ENCODE data around the gene B3GNT4.
"Not testable (repeated sequence)": the region's sequence is repeated elsewhere in the genome, so short reads cannot be mapped to it uniquely, and the experiment has no call there.

B3GNT4 gene

DNA sequence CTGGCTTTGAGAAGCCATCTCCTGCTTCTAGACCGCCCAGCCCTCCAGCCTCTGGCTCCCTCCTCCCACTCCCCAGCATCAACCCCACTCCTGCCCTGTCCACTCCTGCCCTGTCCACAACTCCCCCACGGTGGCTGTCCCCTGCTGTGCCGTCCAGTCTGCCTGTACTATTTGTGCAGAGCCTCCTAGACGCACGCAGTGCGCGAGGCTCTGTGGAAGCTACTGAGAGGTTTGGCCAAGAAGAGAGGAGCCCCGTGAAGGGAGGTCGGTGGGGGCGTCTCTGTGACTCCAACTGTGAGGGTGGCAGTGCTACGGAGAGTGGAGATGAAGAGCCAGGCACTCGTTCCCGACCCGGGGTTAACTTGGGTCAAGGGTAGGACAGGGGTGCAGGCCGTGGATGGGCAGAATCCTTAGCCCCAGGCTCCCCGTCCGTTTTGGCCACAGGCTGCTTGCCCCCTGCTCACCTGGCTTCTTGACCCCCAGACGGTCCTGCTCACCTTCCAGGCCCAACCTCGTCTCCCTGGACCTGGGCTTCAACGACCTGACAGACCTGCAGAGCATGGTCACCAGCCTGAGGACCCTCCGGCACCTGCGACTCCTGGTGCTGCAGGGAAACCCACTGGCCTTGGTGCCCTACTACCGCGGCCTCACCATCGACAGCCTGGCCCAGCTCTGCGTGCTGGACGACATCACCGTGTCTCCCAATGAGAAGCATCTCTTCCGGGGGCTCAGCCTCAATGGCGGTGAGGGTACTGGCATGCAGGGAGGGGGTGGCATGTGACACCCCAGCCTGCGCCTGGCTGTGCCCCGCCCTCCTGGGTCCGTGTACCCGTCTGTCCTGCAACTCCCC lies 13.7 kb upstream of the B3GNT4 start:
- DNase-seq = no peak

DNA sequence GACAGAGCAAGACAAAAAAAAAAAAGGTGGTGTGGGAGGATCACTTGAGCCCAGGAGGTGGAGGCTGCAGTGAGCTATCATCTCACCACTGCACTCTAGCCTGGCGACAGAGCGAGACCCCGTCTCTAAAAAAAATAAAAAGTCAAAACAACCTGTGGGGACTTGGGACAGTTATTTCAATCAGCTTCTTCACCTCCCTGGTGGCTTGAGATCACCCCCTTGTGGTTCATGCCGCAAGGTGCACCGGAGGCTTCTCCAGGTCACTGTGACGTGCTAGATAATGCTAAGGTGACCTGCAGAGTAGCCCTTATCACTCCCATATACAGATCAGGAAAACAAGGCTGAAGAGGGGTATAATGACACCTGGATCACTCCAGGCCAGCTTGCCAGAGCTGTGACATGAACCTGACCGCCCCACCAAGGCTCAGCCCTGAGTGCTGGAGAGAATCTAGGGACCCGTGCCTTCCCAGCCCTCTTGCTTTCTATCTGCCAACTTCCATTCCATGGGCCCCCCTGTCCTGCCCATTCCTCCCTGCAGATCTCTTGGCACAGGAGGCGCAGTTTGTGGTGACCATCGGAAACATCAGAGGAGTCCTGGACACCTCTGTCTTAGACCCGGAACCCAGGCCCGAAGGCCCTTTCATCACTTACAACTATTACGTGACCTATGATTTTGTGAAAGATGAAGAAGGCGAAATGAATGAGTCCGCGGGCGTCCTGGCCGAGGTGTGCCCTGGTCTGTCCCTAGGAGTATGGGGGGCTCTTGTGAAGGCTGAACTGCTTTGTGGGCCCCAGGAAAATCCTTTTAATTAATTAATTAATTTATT lies 12.5 kb upstream of the B3GNT4 start:
- peak; percentile 68 for DNase-seq

DNA sequence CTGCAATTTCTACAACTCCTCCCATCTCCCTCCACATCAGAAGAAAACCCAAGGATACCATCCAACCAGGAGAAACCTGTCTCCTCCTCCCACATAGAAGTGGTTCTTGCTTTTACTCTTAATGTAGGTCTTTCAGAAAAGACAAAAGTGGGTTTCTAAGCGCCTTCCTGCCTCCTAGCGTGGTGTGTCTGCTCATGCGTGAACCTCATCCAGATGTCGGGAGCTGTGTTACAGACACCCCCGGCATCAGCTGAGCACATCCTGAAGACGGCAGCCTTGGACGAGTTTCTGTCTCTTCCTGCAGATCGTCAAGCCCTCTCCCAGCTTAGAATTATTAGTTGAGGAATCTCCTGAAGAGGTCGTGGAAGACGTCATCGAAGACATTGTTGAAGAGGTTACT lies 11.1 kb upstream of the B3GNT4 start:
- DNase-seq = no peak

DNA sequence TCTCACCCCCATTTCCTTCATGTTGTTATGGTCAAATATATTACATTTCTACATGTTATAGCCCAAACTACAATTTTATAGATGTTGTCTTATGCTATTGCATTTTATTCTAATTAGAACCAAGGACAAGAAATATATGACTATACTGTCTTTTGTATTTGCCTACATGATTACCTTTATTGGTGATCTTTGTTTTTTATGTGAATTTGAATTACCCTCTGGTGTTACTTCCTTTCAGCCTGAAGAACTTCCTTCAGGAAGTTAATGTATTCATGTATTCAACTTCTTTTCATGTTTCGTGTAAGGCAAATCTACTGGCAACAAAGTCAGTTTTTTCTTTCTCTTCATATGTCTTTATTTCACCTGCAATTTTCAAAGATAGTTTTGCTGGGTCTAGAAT lies 8.7 kb upstream of the B3GNT4 start:
- DNase-seq = no peak

DNA sequence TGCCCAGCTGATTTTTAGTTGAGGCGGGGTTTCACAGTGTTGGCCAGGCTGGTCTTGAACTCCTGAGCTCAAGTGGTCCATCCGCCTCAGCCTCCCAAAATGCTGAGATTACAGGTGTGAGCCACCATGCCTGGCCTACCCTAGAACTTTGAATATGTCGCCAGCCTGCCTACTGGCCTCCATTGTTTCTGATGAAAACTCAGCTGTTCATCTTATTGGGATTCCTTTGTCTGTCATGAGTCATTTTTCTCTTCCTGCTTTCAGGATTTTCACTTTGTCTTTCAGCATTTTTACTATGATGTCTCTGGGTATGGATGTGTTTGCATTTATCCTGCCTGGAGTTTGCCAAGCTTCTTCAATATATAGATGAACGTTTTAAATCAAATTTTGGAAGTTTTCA lies 8.1 kb upstream of the B3GNT4 start:
- no peak for DNase-seq

DNA sequence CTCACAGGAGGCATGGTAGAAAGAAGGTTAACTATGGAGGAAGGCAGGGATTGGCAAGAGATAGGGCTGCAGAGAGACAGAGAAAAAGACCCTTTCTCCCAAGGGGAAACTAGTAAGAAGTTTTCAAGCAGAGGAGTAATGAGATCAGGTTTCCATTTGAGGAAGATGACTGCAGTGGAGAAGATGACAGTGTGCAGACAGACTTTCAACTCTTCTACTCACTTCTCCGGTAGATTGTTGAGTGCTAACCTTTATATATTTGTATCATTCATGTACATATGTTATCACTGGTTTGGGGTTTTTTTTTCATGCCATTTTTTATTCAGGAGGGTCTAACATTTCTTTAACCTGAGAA lies 5.9 kb upstream of the B3GNT4 start:
- DNase-seq = no peak

DNA sequence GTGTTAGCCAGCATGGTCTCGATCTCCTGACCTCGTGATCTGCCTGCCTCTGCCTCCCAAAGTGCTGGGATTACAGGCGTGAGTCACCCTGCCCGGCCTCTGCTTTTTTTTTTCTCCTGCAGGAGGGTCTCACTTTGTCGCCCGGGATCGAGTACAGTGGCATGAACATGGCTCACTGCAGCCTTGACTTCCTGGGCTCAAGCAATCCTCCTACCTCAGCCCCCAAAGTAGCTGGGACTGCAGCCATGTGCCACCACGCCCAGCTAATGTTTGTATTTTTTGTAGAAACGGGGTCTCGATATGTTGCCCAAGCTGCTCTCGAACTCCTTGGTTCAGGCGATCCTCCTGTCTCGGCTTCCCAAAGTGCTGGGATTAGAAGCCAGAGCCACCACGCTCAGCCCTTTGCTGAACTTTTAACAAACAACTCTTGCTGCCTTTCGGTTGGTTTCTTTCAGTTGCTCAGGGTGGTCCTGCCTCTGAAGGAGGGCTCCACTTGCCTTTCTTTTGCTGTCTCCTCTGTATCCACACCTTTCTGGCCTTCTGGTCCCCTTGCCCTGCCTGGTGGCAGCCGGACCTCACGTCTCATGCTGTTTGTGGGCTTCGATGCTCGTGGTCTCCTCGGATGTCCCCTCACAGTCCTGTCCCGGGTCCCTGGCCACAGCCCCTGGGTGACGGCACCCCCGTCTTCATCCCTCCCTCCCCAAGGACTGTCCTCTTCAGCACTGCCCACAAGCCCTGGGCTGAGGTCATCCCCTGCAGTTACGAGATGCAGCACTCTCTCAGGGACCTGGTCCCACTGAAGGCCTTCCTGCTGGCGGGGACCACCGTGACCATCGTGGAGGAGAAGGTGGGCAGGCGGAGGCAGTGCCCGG lies 3.8 kb upstream of the B3GNT4 start:
- no peak for DNase-seq

DNA sequence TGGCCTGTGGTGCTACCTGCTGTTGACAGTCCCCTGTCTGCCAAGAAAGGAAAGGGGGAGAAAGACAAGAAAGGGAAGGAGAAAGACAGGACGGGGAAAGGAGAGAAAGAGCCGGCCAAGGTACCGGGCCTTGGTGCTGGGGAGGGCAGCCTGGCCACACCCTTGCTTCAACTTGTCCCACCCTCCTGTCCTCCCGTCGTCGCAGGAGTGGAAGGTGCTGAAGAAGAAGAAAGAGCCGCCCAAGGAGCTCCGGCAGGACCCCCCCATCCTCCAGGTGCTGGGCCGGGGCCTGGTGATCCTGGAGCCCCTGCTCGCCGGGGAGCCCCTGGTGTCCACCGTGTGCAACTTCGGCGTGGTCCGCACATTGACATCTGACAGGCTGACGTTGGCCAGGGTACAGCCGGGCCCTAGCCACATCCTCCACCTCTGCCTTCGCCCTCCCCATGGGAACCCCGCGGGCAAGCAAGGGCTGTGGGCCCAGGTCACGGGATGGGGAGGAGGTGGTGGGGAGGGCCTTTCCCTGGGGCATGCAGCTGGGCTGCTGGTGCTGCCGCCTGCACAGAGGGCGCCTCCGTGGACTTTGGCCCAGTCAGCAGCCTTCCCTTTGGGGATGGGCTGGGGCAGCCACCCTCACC lies 2.9 kb upstream of the B3GNT4 start:
- no peak for DNase-seq

DNA sequence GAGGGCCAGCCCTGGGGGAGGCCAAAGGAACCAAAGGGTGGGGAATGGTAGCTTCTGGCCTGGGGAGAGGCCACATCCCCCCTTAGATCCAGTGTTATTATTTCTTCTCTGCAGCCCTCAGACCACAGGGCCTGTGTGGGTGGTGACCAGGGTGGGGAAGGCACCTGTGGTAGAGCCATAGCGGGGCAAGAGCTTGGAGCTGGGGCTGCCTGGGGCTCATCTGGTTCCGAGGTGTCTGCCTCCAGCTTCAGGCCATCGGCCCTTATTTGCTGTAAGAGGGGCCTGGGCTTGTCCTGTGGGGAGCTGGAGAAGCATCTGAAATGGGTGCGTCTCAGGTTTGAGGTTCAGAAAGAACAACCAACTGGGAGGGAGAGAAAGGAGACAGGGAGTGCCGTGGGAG lies 2.1 kb upstream of the B3GNT4 start:
- DNase-seq = no peak

DNA sequence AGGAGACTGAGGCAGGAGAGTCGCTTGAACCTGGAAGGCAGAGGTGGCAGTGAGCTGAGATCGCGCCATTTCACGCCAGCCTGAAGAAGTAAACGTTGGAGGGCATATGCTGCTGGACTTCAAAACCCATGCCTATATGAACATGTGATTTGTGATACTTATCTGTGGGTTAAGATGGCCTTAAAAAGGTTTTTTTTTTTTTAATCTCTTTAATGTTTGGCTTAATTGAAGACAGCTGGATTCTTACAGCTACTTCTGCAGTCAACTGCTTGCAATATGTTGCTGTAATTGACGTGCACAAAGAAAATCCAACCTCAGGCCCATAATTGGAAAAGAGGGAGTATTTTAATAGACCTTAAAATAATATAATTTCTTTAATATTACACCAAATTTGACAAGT lies 1.5 kb upstream of the B3GNT4 start:
- DNase-seq = no peak

DNA sequence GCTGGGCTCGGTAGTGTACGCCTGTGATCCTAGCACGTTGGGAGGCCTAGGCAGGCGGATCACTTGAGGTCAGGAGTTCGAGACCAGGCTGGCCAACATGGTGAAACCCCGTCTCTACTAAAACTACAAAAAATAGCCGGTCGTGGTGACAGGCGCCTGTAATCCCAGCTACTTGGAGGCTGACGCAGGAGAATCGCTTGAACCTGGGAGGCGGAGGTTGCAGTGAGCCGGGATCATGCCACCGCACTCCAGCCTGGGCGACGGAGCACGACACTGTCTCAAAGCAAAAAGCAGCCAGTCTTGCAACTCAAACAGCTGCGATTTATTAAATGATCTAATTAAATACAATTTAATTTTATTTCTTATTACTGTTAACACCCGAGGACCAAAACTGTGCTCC lies 698 bp upstream of the B3GNT4 start:
- DNase-seq = not testable (repeated sequence)

DNA sequence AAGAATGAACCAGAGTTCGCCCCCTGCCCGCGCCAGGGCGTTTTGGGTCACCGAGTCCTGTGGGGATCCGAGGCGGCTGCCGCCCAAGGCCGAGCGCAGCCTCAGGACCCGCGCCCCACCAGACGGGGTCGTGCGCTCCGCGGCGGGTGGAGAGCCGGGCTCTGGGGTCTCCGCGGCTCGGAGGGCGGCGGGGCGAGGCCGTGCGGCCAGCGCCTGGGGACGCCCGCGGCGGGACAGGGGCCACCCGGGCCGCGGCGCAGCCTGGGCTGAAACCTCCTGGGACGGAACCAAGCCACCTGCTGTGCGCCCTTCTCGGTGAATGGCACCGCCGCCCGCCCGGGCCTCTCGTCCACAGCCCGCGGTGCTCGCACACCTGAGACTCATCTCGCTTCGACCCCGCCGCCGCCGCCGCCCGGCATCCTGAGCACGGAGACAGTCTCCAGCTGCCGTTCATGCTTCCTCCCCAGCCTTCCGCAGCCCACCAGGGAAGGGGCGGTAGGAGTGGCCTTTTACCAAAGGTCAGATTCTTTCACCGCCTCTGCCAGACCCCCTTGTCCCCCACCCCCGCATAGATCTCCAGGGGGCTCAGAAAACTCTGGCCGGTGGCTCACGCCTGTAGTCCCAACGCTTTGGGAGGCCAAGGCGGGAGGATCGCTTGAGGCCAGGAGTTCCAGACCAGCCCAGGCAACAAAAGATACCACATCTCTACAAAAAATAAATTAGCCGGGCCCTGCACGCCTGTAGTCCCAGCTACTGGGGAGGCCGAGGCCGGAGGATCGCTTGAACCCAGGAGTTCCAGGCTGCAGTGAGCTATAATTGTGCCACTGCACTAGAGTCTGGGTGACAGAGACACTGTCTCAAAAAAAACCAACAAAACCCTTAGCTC lies 901 bp downstream of the B3GNT4 start:
- peak; percentile 42 for DNase-seq

DNA sequence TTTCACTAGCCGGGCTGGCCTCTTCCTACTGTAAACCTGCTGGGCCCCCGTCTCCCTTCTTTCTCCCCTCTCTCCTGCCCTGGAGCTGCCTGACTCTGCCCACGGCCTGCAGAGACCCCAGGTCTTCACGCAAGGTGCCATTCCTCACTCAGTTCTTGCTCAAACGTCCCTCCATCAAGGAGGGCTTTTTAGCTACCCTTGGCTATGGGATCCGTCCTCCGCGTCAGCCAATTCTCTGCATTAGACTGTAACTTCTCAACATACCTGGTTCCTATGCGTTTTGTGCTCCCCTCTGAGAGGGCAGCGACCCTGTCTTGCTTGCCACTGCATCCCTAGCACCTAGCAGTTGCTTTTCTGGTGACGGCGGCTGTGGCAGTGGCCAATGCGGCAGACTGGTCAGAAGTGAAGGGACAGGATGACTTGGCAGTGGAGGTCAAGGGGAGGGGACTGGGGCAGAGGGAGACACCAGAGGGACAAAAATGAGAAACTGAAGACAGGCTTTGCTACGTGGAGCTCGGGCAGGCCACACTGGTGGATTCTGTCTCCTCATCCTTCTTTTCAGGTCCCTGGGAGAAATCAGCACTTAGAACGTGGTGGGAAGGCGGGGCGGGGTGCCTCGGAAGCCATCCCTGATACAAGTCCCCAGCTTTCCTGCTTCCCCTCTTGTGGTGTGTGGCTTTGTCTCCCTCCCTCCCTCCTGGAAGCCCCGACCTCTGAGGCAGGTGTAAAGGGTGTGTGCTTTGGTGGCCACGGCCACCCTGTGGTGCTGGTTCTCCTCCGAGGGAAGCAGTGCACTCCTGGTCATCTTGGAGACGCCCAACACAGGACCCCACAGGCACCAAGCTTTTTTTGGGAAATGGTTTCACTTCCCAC lies 1.8 kb downstream of the B3GNT4 start:
- DNase-seq = no peak

DNA sequence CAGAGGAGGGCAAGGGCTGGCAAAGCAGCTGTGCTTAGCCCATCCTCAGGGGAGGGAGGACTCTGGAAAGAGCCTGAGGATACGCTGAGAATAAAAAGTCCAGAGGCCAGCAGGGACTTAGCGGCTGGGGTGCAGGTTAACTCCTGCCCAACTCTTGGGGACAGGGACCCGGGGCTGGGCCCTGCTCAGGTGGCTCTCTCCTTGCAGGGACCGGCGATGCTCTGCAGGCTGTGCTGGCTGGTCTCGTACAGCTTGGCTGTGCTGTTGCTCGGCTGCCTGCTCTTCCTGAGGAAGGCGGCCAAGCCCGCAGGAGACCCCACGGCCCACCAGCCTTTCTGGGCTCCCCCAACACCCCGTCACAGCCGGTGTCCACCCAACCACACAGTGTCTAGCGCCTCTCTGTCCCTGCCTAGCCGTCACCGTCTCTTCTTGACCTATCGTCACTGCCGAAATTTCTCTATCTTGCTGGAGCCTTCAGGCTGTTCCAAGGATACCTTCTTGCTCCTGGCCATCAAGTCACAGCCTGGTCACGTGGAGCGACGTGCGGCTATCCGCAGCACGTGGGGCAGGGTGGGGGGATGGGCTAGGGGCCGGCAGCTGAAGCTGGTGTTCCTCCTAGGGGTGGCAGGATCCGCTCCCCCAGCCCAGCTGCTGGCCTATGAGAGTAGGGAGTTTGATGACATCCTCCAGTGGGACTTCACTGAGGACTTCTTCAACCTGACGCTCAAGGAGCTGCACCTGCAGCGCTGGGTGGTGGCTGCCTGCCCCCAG lies 2.8 kb downstream of the B3GNT4 start:
- DNase-seq = no peak

DNA sequence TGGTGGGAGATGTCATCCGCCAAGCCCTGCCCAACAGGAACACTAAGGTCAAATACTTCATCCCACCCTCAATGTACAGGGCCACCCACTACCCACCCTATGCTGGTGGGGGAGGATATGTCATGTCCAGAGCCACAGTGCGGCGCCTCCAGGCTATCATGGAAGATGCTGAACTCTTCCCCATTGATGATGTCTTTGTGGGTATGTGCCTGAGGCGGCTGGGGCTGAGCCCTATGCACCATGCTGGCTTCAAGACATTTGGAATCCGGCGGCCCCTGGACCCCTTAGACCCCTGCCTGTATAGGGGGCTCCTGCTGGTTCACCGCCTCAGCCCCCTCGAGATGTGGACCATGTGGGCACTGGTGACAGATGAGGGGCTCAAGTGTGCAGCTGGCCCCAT lies 3.5 kb downstream of the B3GNT4 start:
- no peak for DNase-seq

DNA sequence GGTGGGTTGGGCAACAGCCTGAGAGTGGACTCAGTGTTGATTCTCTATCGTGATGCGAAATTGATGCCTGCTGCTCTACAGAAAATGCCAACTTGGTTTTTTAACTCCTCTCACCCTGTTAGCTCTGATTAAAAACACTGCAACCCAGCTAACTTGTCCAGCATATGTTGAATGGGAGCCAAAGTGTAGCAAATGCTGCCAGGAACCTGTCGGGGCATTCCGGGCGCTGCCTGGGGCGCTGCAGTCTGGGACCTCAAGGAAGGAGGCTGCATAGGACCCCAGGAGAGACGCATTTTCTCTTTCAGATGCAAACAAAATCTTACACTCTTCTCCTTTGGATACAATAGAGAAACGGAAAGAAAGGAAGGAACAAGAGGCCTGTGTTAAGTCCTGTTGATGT lies 3.9 kb downstream of the B3GNT4 start:
- DNase-seq = no peak

DNA sequence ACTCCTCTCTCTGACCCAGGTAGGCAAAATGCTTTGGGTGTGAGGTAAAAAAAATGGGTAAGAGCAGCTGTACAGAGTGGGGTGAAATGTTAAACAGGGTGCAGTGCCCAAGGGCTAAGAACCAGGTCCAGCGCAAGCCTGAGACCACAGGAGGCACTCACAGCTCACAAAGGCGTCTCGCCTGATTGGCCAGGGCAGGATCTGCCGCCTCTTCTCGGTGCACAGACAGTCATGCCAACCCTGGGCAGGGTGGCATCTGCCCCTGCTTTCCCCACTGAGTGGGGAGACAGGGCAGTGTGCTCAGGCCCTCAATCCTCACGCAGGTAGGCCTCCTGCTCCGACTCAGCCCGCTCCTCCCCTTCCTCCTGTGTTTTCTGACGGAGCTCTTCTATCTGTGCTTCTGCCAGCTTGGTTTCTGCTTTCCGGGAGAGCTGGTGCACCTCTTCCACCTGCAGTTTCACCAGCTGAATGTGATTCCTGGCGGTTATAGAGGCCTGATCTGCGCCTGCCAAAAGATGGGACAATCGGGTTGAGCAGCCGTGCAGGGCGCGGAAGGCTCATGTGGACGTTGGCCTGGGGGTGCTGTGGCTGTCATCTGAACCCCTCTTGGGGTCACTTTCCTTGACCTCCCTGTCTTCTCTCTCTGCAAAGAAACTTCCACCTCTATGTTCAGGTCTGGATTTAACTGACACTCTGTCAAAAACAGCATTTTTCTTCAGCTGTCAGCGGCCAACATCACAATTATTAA lies 4.7 kb downstream of the B3GNT4 start:
- DNase-seq = no peak

DNA sequence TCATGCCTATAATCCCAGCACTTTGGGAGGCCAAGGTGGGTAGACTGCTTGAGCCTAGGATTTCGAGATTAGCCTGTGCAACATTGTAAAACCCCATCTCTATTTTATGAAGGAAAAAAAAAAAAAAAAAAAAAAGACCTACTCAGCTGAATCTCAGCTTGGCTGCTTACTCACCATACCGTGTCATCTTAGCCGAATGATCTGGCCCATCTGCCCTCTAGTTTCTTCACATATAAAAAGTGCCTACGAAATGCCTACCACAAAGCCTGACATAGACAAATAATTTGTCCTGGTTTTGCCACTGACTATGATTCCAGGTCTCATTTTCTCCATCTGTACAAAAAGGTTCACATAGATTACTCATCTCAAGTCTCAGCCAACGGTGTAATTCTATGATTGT lies 12.3 kb downstream of the B3GNT4 start:
- DNase-seq = no peak

DNA sequence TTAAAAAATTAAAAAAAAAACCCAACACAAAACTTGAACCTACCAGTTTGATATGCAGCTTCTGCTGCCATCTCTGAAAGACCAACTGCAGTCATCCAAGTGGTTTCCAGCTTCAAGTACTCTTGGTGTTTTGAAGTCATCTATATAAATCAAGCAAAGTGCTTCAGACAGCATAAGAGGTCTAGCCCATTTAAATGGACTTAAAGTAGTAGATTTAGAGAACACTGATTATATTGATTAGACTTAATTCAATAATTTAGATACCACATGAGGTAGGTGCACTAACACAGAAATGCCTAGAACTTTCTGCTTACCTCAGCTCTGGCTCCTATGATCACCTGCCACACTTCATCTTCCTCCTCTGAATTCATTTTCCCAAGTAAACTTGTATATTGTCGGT lies 12.9 kb downstream of the B3GNT4 start:
- DNase-seq = no peak
